SHP77 treated with DMSO at 0.1 percent for 48 hours (cell line): Measurements from ENCODE around the gene SEC24B.
"Not testable (repeated sequence)": the region's sequence is repeated elsewhere in the genome, so short reads cannot be mapped to it uniquely, and the experiment has no call there.

Source experiments
- DNase-seq: peaks from one replicate; lab custom pipeline; 2025; lab: John Stamatoyannopoulos, UW

The SEC24B gene

GRCh38 chr4:109432696-109433095 is 919 bp upstream of the SEC24B start:
- DNase-seq = no peak

- no peak for DNase-seq
Observed at GRCh38 chr4:109434007-109434971, 674 bp downstream of the SEC24B start.

GRCh38 chr4:109435635-109436034 is 2.0 kb downstream of the SEC24B start:
- DNase-seq = no peak

- DNase-seq = no peak
Observed at GRCh38 chr4:109436504-109436903, 2.9 kb downstream of the SEC24B start.

- no peak for DNase-seq
Observed at GRCh38 chr4:109440948-109441347, 7.3 kb downstream of the SEC24B start.

- no peak for DNase-seq
Observed at GRCh38 chr4:109441862-109442458, 8.3 kb downstream of the SEC24B start.

GRCh38 chr4:109444182-109444844 is 10.7 kb downstream of the SEC24B start:
- no peak for DNase-seq

- DNase-seq = no peak
Observed at GRCh38 chr4:109447278-109447677, 13.7 kb downstream of the SEC24B start.

- DNase-seq = no peak
Observed at GRCh38 chr4:109451544-109452273, 18.1 kb downstream of the SEC24B start.

GRCh38 chr4:109453110-109453509 is 19.5 kb downstream of the SEC24B start:
- DNase-seq = not testable (repeated sequence)

GRCh38 chr4:109462297-109462696 is 28.7 kb downstream of the SEC24B start:
- DNase-seq = no peak

GRCh38 chr4:109462802-109463201 is 29.2 kb downstream of the SEC24B start:
- no peak for DNase-seq

- DNase-seq = no peak
Observed at GRCh38 chr4:109465069-109465468, 31.5 kb downstream of the SEC24B start.

- no peak for DNase-seq
Observed at GRCh38 chr4:109469915-109470314, 36.3 kb downstream of the SEC24B start.

GRCh38 chr4:109472343-109472761 is 38.7 kb downstream of the SEC24B start:
- DNase-seq = no peak

GRCh38 chr4:109473824-109474223 is 40.2 kb downstream of the SEC24B start:
- no peak for DNase-seq

GRCh38 chr4:109486007-109486406 is 52.4 kb downstream of the SEC24B start:
- no peak for DNase-seq

GRCh38 chr4:109494563-109494962 is 60.9 kb downstream of the SEC24B start:
- DNase-seq = no peak

- no peak for DNase-seq
Observed at GRCh38 chr4:109495514-109495913, 61.9 kb downstream of the SEC24B start.

GRCh38 chr4:109496875-109497274 is 63.3 kb downstream of the SEC24B start:
- DNase-seq = no peak

- DNase-seq = no peak
Observed at GRCh38 chr4:109497511-109497910, 63.9 kb downstream of the SEC24B start.

GRCh38 chr4:109499513-109499912 is 65.9 kb downstream of the SEC24B start:
- DNase-seq = no peak
